Epithelial cell of esophagus (primary cell): ENCODE data around the gene GPRC5D.

ENCODE experiments used
- DNase-seq: peaks from one replicate; pipeline ENCODE4 v3.0.0; 2010; ENCODE audit warnings: low read depth
- H3K4me3 ChIP-seq: 2 replicates; pipeline ENCODE4 v1.5.1; 2011; ENCODE audit warnings: mild to moderate bottlenecking, low read length, control low read depth
- CTCF ChIP-seq: IDR thresholded peaks from 2 replicates; pipeline ENCODE4 v1.5.1; 2011; ENCODE audit warnings: low read depth, mild to moderate bottlenecking, low read length, control low read depth, inconsistent platforms; ENCODE audit not compliant: insufficient read depth; ENCODE audit errors: missing control alignments

GPRC5D gene

GRCh38 chr12:12919666-12920435 is 32.1 kb downstream of the GPRC5D start:
- no peak overlapping the region for H3K4me3 ChIP-seq
- DNase-seq = no peak
- TF ChIP-seq CTCF = no peak

GRCh38 chr12:12918781-12919389 is 33.1 kb downstream of the GPRC5D start:
- DNase-seq = no peak
- H3K4me3 ChIP-seq = no peak overlapping the region
- no peak for TF ChIP-seq CTCF

GRCh38 chr12:12917517-12917916 is 34.5 kb downstream of the GPRC5D start:
- no peak for DNase-seq
- no peak overlapping the region for H3K4me3 ChIP-seq
- TF ChIP-seq CTCF = no peak

- peak; percentile 74 for DNase-seq
- H3K4me3 ChIP-seq = no peak overlapping the region
- TF ChIP-seq CTCF = peak; percentile 99
Observed at GRCh38 chr12:12916135-12916944, 35.6 kb downstream of the GPRC5D start.

GRCh38 chr12:12915656-12916055 is 36.3 kb downstream of the GPRC5D start:
- H3K4me3 ChIP-seq = no peak overlapping the region
- DNase-seq = no peak
- TF ChIP-seq CTCF = no peak

GRCh38 chr12:12912711-12913110 is 39.3 kb downstream of the GPRC5D start:
- DNase-seq = no peak
- H3K4me3 ChIP-seq = no peak overlapping the region
- no peak for TF ChIP-seq CTCF
